GM18508 (cell line): Measurements from ENCODE around the gene CDK10.

Experiments
- ATAC-seq: cut with Tn5 transposase; IDR thresholded peaks from one replicate; pipeline ENCODE4 v1.9.1; 2021; ENCODE audit warnings: moderate number of reproducible peaks; ENCODE audit not compliant: insufficient read depth, unreplicated experiment

CDK10 gene

GRCh38 chr16:89710709-89711564 lies 24.4 kb downstream of the CDK10 start:
- no peak for ATAC-seq

DNA sequence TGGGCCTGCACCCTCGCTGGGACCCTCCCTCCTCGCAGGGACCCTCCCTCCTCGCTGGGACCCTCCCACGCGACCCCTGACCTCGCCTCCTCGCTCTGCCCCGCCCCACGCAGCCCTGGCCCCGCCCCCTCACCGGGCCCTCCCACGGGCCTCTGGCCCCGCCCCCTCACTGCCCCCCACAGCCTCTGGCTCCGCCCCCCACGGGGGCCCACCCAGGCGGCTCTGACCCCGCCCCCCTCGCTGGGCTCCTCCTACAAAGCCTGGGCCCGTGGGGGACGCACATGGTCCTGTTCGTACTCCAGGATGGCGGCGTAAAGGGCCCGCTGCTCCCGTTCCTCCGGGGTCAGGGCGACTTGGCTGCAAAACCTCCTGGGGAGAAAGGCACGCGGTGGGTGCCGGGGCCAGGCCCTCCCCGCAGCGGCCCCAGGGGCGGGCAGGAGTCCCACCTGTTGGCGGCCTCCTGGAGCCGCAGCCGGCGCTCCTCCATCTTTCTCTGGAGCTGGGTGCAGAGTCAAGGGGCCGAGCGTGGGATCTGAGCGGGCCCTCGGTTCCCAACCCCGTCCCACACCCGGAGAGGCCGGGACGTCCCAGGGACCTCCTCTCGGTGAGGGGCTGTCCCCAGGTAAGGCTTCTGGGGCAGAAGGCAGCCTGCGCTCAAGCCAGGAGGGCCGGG lies 25.2 kb downstream of the CDK10 start:
- no peak for ATAC-seq

DNA sequence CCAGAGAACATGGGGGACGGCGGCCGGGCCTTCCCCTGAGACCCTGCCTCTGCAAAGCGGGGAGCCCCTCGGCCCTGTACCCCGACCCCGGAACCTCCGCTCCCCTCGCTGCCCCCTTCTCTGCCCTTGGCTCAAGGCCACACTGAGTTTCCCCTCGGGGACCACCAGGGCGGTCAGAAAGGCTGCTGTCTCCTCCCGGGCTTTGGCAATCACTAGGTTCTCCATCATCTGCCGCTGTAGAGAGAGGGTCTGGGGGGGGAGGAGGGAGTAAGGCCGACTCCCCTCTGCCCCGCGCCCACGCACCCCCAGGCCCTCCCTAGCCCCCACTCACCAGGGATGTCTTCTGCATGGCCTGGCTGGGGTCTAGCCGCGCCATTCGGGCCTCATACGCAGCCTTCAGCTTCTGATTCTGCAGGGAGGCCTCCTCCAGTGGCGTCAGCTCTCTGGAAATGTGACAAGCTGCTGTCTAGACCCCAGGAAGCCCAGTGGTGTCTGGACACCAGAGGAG lies 25.8 kb downstream of the CDK10 start:
- ATAC-seq = no peak

GRCh38 chr16:89716493-89716892 lies 30.0 kb downstream of the CDK10 start:
- ATAC-seq = no peak

DNA sequence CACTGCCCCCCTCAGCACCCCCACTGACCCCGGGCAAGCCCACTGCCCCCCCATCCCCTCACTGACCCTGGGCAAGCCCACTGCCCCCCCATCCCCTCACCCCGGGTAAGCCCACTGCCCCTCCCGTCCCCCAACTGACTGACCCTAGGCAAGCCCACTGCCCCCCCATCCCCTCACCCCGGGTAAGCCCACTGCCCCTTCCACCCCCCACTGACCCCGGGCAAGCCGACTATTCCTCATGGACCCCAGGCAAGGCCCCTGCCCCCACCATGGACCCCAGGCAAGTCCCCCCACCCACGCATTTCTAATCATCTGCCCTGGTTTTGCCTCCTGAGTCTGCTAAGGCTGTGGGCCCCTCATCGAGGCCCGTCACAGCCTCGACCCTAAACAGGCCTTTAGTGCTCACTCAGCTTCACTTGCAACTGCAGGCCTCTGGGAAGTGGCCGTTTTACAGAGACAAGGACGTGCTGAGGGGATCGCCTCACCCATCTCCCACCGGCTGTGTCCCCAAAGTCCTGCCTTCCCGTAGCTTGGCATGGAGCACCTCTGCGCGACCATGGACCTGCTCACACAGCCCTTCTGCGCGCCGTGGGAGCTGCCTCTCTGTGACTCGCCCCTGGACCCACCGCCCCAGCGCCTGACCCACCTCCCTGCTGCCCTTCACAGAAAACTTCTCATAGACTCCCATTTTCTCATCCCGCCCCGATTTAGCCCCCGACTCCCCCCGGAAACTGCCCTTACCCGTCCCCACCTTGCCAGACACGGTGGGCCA lies 30.6 kb downstream of the CDK10 start:
- ATAC-seq = no peak

- no peak for ATAC-seq
Measured at GRCh38 chr16:89717688-89718505, 31.4 kb downstream of the CDK10 start.

- ATAC-seq = no peak
Measured at GRCh38 chr16:89720551-89720812, 34.0 kb downstream of the CDK10 start.

DNA sequence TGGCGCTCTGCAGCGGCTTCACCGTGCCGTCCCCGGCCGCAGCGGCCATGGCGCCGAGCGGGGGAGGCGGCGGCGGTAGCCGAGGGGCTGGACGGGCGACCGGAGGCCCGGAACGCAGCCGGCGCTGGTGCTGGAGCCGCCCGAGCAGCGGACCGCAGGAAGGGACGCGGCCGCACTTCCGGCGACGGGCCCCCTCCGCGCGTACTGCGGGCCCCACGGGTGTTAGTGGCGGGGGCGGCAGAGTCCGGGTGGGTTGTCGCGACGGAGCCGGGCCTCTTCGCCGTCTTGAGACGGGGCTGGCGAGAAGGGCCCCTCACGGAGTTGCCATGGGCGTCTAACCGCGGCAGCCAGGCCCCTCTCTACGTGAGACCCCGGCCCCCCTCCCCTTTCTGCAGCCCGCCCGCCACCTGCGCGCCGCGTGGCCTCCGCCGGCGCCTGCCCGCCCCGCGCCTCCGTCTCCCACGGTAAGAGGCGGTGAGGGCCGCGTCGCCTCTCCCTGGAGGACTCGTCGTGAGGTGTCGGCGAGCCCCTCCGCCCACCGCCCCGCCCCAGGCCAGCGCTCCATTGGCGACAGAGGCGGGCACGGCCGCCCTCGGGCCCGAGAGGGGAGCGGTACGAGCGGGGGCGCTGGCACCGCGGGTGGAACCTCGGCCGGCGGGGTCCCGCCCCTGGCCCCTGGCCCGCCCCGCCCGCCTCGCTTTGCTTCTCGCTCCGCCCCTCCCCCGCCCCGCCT lies 34.5 kb downstream of the CDK10 start, which contains the start of the genes VPS9D1 and ZNF276:
Gene VPS9D1 (minus strand): TSS at position 86 of the 733 bp plus-strand sequence. CDS start 37 bp downstream, at position 49.
Gene ZNF276 (plus strand): TSS at position 725 of the 733 bp plus-strand sequence. CDS start 104 bp downstream, outside the sequence.
- no peak for ATAC-seq

DNA sequence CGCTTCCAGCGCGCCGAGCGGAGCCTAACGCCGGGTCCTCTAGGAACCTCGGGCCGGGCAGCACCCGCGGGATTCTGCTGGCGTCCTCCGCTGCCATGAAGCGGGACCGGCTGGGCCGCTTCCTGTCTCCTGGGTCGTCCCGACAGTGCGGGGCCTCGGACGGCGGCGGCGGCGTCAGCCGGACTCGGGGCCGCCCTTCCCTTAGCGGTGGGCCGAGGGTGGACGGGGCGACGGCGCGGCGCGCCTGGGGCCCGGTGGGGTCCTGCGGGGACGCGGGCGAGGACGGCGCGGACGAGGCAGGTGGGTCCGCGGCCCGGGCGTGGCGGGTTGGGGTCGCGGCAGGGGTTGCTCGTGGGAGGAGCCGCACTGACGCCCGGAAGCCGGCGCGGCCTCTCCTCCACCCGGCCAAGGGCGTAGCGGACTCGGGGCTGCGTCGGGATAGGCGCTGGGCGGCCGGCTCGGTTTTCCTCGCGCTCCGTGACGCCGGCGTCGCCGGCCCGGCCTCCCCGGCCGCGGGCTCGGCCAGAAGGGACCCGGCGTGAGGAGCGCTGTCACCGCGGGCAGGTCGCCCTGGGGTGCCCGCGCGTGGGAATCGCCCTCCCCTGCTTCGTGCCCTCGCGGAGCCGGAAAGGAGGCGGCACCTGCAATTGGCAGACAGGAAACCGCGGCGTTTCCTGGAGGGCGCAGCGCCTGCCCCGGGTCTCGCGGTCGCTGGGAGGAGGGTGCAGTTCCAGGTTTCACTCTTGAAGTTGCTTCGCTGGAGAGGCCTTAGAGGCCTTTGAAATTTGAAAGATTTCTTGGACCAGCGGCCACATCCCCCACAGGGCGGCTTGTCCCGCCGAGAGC lies 35.3 kb downstream of the CDK10 start:
- ATAC-seq = no peak

GRCh38 chr16:89722392-89723278 lies 36.1 kb downstream of the CDK10 start:
- no peak for ATAC-seq

DNA sequence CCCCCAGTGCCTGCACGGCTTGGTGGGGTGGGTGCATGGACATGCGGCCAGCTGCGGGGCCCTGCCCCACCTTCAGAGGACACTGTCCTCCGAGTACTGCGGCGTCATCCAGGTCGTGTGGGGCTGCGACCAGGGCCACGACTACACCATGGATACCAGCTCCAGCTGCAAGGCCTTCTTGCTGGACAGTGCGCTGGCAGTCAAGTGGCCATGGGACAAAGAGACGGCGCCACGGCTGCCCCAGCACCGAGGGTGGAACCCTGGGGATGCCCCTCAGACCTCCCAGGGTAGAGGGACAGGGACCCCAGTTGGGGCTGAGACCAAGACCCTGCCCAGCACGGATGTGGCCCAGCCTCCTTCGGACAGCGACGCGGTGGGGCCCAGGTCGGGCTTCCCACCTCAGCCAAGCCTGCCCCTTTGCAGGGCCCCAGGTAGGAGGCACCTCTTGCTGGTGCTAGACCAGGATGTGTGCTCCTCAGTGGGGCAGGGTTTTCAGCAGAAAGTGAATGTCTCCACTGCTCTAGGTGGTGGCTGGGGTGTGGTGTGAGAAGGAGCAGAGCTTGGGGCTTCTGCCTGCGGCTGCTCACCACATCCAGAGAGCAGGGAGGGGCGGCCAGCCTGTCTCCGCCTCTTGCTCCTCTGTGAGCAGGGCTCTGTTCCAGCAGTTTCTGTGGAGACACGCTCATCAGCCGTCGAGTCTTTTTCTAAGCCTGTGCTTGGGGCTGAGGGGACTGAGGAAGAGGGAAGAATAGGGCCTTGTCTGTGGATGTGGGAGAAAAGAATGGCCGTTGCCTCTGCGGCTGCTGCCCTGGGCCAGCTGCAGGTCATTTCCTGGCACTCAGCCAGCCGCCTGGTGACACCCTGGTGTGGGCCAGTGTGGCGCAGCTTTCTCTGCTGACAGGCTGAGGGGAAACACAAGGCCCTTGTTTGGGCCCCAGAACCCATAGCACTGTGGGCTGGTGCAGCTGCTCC lies 37.1 kb downstream of the CDK10 start:
- no peak for ATAC-seq

GRCh38 chr16:89727406-89728120 lies 41.1 kb downstream of the CDK10 start:
- ATAC-seq = no peak

DNA sequence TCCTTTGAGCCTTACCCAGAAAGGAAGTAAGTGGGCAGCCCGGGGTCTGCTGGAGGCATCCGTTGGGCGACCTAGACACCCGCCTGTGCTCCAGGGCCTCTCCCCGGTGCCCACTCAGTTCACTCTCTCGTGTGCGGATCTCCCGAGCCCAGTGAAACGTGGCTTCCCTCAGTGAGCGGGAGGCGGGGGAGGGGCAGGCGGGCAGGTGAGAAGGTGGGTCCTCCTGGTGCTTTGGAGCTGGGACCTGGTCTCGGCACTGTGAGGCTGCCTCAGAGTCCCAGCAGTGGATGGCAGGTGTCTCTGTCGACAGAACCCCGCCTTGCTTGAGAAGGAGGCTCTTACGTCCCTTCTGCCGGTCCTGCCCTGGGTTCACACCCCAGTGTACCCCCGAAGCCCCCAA lies 42.8 kb downstream of the CDK10 start:
- ATAC-seq = no peak

GRCh38 chr16:89729863-89730593 lies 43.5 kb downstream of the CDK10 start:
- ATAC-seq = no peak

DNA sequence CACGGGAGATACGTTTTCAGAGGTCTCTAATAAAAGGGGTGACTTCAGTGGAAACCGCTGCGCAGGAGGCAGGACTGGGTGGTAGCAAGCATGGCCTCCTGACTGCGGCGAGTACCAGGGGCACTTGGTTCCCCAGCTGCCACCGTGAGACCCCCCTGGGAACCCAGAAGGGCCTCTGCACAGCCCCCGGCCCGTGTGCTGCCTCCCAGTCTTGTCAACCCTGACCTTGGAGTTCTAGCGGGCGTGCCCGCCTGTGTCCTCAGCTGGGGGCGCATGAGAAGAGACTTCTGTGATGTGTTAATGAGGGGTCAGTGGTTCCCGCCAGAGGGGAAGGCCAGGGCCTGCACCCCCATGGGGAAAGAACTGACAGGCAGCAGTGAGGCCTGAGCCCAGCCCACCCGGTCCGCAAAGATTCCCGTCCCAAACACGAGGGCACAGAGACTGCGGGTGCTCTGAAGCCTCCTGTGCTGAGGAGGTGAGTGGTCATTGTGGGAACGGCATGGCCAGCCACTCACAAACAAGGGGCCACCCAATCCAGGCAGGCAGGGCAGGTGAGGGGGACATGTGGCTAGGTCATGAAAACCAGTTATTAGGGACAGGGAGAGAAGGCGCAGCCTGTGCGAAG lies 44.2 kb downstream of the CDK10 start:
- ATAC-seq = no peak
